Peyer's patch (tissue), 4 donors: ENCODE results near the gene HYDIN. TPM values are rescaled to one million over a fixed set of nuclear protein-coding genes. Genes with fewer than 3 reads are reported as not detected.

Experiments
- DNase-seq, 3 donors: peaks; one replicate each; pipeline ENCODE4 v3.0.0-alpha.2; 2017 to 2019
- H3K27ac ChIP-seq, 4 donors: fragments of 200-600 bp; sonication (generic); one replicate each; pipeline ENCODE4 v1.5.1; 2016 to 2019
- H3K27me3 ChIP-seq, 2 donors: fragments of 200-600 bp; sonication (generic); one replicate each; pipeline ENCODE4 v1.5.1; 2019
- H3K36me3 ChIP-seq, 3 donors: fragments of 200-600 bp; sonication (generic); one replicate each; pipeline ENCODE4 v1.5.1; 2016 to 2019
- H3K4me1 ChIP-seq, 4 donors: fragments of 200-600 bp; sonication (generic); one replicate each; pipeline ENCODE4 v1.5.1; 2016 to 2019
- H3K4me3 ChIP-seq, 4 donors: fragments of 200-600 bp; sonication (generic); 1 replicate in 3 of 4; 2 replicates in 1 of 4; pipeline ENCODE4 v1.5.1; 2016 to 2019; ENCODE audit warnings: mild to moderate bottlenecking in 1 of 4
- H3K9me3 ChIP-seq, 4 donors: fragments of 200-600 bp; sonication (generic); one replicate each; pipeline ENCODE4 v1.5.1; 2016 to 2019; ENCODE audit warnings: mild to moderate bottlenecking in 1 of 4
- CTCF ChIP-seq, 6 experiments: fragments of 450-650 bp in 4 of 6; fragments of 200-600 bp in 2 of 6; sonication (generic) in 1 of 6; IDR thresholded peaks; one replicate each; pipeline ENCODE4 v1.5.1; 2017 to 2019; ENCODE audit warnings: antibody characterized with exemption in 6 of 6, mild to moderate bottlenecking in 3 of 6, moderate library complexity in 1 of 6
- POLR2A ChIP-seq, 2 donors: fragments of 450-650 bp; IDR thresholded peaks; one replicate each; pipeline ENCODE4 v1.5.1; 2017; ENCODE audit warnings: antibody characterized with exemption in 2 of 2, mild to moderate bottlenecking in 2 of 2, moderate library complexity in 2 of 2
- total RNA-seq, 4 donors: library from RNA; depleted of rRNA; stranded (reverse); fragments of >200 nt; gene quantifications; one replicate each; pipeline ENCODE4 v1.1.0, GENCODE V29; 2016

Gene HYDIN
- total RNA-seq, 4 donors from 2014 or later, result 0.35 to 4.6 (median 3.3) TPM; not detected in 1

- Histone ChIP-seq H3K9me3 (no peaks in the 10 kb centered on the region), H3K27ac (no peak overlapping the region), H3K4me1 (no peaks in the 10 kb centered on the region), H3K4me3 (no peak overlapping the region), H3K27me3 (no peaks in the 10 kb centered on the region), H3K36me3 (peaks cover 0 to 55% (median 0%) of the 10 kb centered on the region in 3 donors)
- peak; percentile 38 to 77 (median 73) for DNase-seq
- TF ChIP-seq POLR2A (IDR thresholded peaks at IDR 0.05), result no peak
- TF ChIP-seq CTCF (IDR thresholded peaks at IDR 0.05), result peak; percentile 71 to 90 (median 88)
These were observed 459.6 kb downstream of the HYDIN start for GRCh38 chr16:70770626-70771552.

DNA sequence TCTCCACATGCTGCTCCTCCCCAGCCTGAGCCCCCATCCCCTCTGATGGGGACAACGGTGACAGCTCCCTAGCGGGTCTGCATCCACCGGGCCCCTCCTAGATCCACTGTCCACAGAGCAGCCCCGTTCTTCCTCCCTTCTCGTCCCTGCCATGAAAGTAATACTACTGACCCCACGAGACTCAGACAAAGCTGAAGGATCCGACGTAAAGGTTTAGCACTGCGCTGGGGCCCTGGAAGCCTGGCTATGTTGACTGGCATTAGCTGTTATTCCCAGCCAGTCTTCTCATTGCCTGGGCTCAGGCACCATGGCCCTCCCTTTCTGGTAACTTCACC, 460.3 kb downstream of the HYDIN start:
- no peak for DNase-seq
- no peaks in the 10 kb centered on the region for H3K4me1 ChIP-seq
- peaks cover 0 to 53% (median 0%) of the 10 kb centered on the region in 3 donors for H3K36me3 ChIP-seq
- no peak for TF ChIP-seq CTCF (IDR thresholded peaks at IDR 0.05)
- H3K9me3 ChIP-seq, result no peaks in the 10 kb centered on the region
- H3K4me3 ChIP-seq, result no peak overlapping the region
- H3K27me3 ChIP-seq, result no peaks in the 10 kb centered on the region
- no peak overlapping the region for H3K27ac ChIP-seq

- H3K27me3 ChIP-seq, result no peaks in the 10 kb centered on the region
- H3K9me3 ChIP-seq, result no peaks in the 10 kb centered on the region
- no peak overlapping the region for H3K27ac ChIP-seq
- H3K4me1 ChIP-seq, result no peaks in the 10 kb centered on the region
- no peak for TF ChIP-seq CTCF (IDR thresholded peaks at IDR 0.05)
- TF ChIP-seq POLR2A (IDR thresholded peaks at IDR 0.05), result no peak
- H3K36me3 ChIP-seq, result peaks cover 0 to 56% (median 0%) of the 10 kb centered on the region in 3 donors
- no peak overlapping the region for H3K4me3 ChIP-seq
- DNase-seq, result no peak
These were observed 460.8 kb downstream of the HYDIN start for GRCh38 chr16:70769761-70770160.

GRCh38 chr16:70769131-70769530, 461.4 kb downstream of the HYDIN start:
- Histone ChIP-seq H3K27ac (no peak overlapping the region), H3K4me3 (no peak overlapping the region)
- TF ChIP-seq CTCF (IDR thresholded peaks at IDR 0.05) (no peak), POLR2A (IDR thresholded peaks at IDR 0.05) (no peak)

GRCh38 chr16:70768203-70768580, 462.3 kb downstream of the HYDIN start:
- no peak overlapping the region for H3K4me3 ChIP-seq
- peaks cover 0 to 60% (median 0%) of the 10 kb centered on the region in 3 donors for H3K36me3 ChIP-seq
- no peaks in the 10 kb centered on the region for H3K9me3 ChIP-seq
- TF ChIP-seq POLR2A (IDR thresholded peaks at IDR 0.05) (no peak), CTCF (IDR thresholded peaks at IDR 0.05) (no peak)
- no peaks in the 10 kb centered on the region for H3K27me3 ChIP-seq
- H3K27ac ChIP-seq, result no peak overlapping the region
- H3K4me1 ChIP-seq, result no peaks in the 10 kb centered on the region
- DNase-seq, result no peak

More at GRCh38 chr16:70769131-70769530, 461.4 kb downstream of the HYDIN start:
- Histone ChIP-seq H3K36me3 (peaks cover 0 to 55% (median 0%) of the 10 kb centered on the region in 3 donors), H3K9me3 (no peaks in the 10 kb centered on the region), H3K27me3 (no peaks in the 10 kb centered on the region), H3K4me1 (no peaks in the 10 kb centered on the region)
- no peak for DNase-seq
